Brain microvascular endothelial cell (primary cell): Measurements from ENCODE around the gene INTS12.
A peak's percentile ranks its signal among the peaks of the same experiment; 100 is the strongest.

Source experiments
- DNase-seq: peaks from one replicate; pipeline ENCODE4 v3.0.0-alpha.2; 2020
- H3K27ac ChIP-seq: fragments of 250-450 bp; sonication (Bioruptor Pico); 2 replicates; pipeline ENCODE4 v1.5.1; 2020; ENCODE audit warnings: mild to moderate bottlenecking, moderate library complexity
- H3K27me3 ChIP-seq: fragments of 250-450 bp; sonication (Bioruptor Pico); replicated peaks from 2 replicates; pipeline ENCODE4 v1.5.1; 2020; ENCODE audit warnings: mild to moderate bottlenecking
- H3K36me3 ChIP-seq: fragments of 250-450 bp; sonication (Bioruptor Pico); replicated peaks from 2 replicates; pipeline ENCODE4 v1.5.1; 2020; ENCODE audit warnings: mild to moderate bottlenecking
- H3K4me3 ChIP-seq: 2 replicates; pipeline ENCODE4 v1.5.1; 2011; ENCODE audit warnings: low read depth, mild to moderate bottlenecking, control low read depth, low read length, moderate library complexity
- CTCF ChIP-seq: IDR thresholded peaks from 2 replicates; pipeline ENCODE4 v1.5.1; 2011; ENCODE audit warnings: low read depth, mild to moderate bottlenecking, moderate library complexity, low read length, control low read depth, inconsistent platforms; ENCODE audit errors: missing control alignments
- in situ Hi-C: cut with HindIII; loops from 2 replicates; pipeline ENCODE4 v1.10.0; 2017; ENCODE audit warnings: low sequenced_read_pairs, low pct_ligation_motif_present

INTS12 gene

GRCh38 chr4:105674011-105674410 lies 34.5 kb downstream of the INTS12 start:
- Histone ChIP-seq H3K36me3 (no peaks in the 10 kb centered on the region), H3K4me3 (no peak overlapping the region), H3K27ac (no peak overlapping the region), H3K27me3 (no peaks in the 10 kb centered on the region)
- no peak for TF ChIP-seq CTCF
- no peak for DNase-seq
- in situ Hi-C loops: no loop called here

- DNase-seq: no peak
- Histone ChIP-seq H3K27ac (no peak overlapping the region), H3K4me3 (no peak overlapping the region), H3K27me3 (no peaks in the 10 kb centered on the region), H3K36me3 (no peaks in the 10 kb centered on the region)
- no peak for TF ChIP-seq CTCF
- in situ Hi-C loops: no loop called here
Observed at GRCh38 chr4:105671301-105671700, 37.2 kb downstream of the INTS12 start.

GRCh38 chr4:105670684-105671083 lies 37.8 kb downstream of the INTS12 start:
- H3K27ac ChIP-seq: no peak overlapping the region
- DNase-seq: no peak
- in situ Hi-C loops: no loop called here
- no peak for TF ChIP-seq CTCF
- H3K4me3 ChIP-seq: no peak overlapping the region
- H3K36me3 ChIP-seq: no peaks in the 10 kb centered on the region
- H3K27me3 ChIP-seq: no peaks in the 10 kb centered on the region

GRCh38 chr4:105666693-105667092 lies 41.8 kb downstream of the INTS12 start:
- no peaks in the 10 kb centered on the region for H3K27me3 ChIP-seq
- H3K4me3 ChIP-seq: no peak overlapping the region
- peak; percentile 3 for DNase-seq
- H3K36me3 ChIP-seq: no peaks in the 10 kb centered on the region
- H3K27ac ChIP-seq: no peak overlapping the region
- peak; percentile 24 for TF ChIP-seq CTCF
- in situ Hi-C loops: no loop called here

GRCh38 chr4:105662935-105663675 lies 45.4 kb downstream of the INTS12 start:
- no peaks in the 10 kb centered on the region for H3K27me3 ChIP-seq
- H3K27ac ChIP-seq: no peak overlapping the region
- no peaks in the 10 kb centered on the region for H3K36me3 ChIP-seq
- TF ChIP-seq CTCF: no peak
- H3K4me3 ChIP-seq: no peak overlapping the region
- DNase-seq: no peak
- in situ Hi-C loops: no loop called here

GRCh38 chr4:105661028-105661427 lies 47.5 kb downstream of the INTS12 start:
- H3K36me3 ChIP-seq: no peaks in the 10 kb centered on the region
- H3K4me3 ChIP-seq: no peak overlapping the region
- no peaks in the 10 kb centered on the region for H3K27me3 ChIP-seq
- no peak for TF ChIP-seq CTCF
- DNase-seq: no peak
- in situ Hi-C loops: no loop called here
- H3K27ac ChIP-seq: no peak overlapping the region
